Measurements from ENCODE around the gene MYBBP1A. TPM values are rescaled to one million over a fixed set of nuclear protein-coding genes. Genes with fewer than 3 reads are reported as not detected.

MYBBP1A gene
- total and polyA plus RNA-seq, 10 donors = 24.7 to 71.2 (median 51.5) TPM

DNA sequence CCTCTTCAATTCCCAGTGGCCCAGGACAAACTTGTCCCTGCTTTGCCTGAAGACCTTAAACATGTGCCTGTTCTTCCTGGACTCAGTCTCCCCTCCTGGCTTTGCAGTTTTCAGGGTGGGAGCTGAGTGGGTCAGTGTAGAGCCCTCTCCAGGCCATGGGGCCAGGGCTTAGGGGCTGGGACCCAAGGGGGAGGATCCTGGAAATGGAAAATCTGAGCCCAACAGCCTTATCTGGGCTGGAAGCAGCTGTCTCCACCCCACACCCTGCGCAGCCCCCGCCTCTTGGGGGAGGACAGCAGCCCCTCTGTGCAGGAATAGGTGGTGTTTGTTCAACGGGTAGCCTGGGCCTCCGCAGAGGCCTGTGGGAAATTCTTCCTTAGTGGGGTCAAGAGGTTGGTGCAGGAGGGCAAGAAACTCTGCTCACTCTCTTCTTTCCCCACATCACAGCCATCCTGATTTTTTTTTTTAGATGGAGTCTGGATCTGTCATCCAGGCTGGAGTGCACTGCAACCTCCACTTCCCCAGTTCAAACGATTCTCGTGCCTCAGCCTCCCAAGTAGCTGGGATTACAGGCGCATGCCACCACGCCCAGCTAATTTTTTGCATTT, 22.3 kb upstream of the MYBBP1A start:
- Histone ChIP-seq H3K36me3 (no peaks in the 10 kb centered on the region), H3K4me3 (no peak overlapping the region), H3K9me3 (no peaks in the 10 kb centered on the region), H3K27me3 (replicated peaks in 1 of 7) (peaks cover 0 to 13% (median 5%) of the 10 kb centered on the region in 7 donors), H3K27ac (no peak overlapping the region), H3K4me1 (peaks cover 0 to 5% (median 0%) of the 10 kb centered on the region in 6 donors)
- intact Hi-C loops (cut with DNase I; ENCODE audit: low total_unique reads) = no loop called here
- whole genome bisulfite sequencing, 5 donors = 80 to 86% (median 84%) methylated on average over 7 to 8 of the region's 8 CpGs
- peak; percentile 30 for DNase-seq
- TF ChIP-seq, protein P1, sequence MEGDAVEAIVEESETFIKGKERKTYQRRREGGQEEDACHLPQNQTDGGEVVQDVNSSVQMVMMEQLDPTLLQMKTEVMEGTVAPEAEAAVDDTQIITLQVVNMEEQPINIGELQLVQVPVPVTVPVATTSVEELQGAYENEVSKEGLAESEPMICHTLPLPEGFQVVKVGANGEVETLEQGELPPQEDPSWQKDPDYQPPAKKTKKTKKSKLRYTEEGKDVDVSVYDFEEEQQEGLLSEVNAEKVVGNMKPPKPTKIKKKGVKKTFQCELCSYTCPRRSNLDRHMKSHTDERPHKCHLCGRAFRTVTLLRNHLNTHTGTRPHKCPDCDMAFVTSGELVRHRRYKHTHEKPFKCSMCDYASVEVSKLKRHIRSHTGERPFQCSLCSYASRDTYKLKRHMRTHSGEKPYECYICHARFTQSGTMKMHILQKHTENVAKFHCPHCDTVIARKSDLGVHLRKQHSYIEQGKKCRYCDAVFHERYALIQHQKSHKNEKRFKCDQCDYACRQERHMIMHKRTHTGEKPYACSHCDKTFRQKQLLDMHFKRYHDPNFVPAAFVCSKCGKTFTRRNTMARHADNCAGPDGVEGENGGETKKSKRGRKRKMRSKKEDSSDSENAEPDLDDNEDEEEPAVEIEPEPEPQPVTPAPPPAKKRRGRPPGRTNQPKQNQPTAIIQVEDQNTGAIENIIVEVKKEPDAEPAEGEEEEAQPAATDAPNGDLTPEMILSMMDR (IDR thresholded peaks at IDR 0.05 in 8 of 11, conservative IDR thresholded peaks at IDR 0.05 in 3 of 11) = no peak
- TF ChIP-seq POLR2A (IDR thresholded peaks at IDR 0.05) = no peak
- TF ChIP-seq POLR2AphosphoS5 (IDR thresholded peaks at IDR 0.05) = no peak

DNA sequence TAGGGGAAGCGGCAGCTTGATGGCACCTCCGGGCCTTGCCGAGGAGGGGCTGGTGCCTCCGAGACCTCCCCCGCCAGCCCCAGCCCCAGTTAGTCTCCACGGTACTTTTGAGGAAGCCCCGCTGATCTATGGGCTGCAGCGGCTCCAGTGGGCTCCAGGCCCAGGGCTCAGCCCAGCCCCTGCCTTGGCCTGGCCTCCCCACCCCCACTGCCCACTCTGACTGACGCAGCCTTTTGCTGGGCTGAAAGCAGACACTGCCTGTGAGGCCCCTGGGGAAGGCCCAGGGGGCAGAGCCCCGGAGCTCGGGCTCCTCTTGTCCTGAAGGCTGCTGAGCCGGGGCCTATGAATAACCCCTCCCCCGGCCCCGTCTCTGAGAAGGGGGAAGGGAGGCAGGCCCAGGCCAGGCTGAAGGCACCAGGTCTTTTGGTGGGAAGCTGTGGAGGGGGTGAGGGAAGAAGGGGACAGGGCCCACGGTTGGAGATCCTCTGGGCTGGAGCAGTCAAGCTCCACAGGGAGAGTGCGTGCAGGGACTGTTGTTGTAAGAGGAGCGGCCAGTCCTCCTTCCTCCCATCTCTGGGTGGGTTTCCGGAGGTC, 21.6 kb upstream of the MYBBP1A start:
- Histone ChIP-seq H3K9me3 (no peaks in the 10 kb centered on the region), H3K36me3 (no peaks in the 10 kb centered on the region), H3K4me1 (peaks cover 0 to 5% (median 0%) of the 10 kb centered on the region in 6 donors), H3K27me3 (replicated peaks in 1 of 7) (peaks cover 0 to 6% (median under 1%) of the 10 kb centered on the region in 7 donors), H3K27ac (no peak overlapping the region), H3K4me3 (no peak overlapping the region)
- TF ChIP-seq POLR2A (IDR thresholded peaks at IDR 0.05) (no peak), POLR2AphosphoS5 (IDR thresholded peaks at IDR 0.05) (no peak)
- TF ChIP-seq, protein P1 (IDR thresholded peaks at IDR 0.05 in 8 of 11, conservative IDR thresholded peaks at IDR 0.05 in 3 of 11) = no peak
- peak; percentile 56 for DNase-seq
- intact Hi-C loops (cut with DNase I; ENCODE audit: low total_unique reads) = no loop called here
- WGBS, 5 donors = 66 to 82% (median 76%) methylated on average over 12 to 18 of the region's 18 CpGs

DNA sequence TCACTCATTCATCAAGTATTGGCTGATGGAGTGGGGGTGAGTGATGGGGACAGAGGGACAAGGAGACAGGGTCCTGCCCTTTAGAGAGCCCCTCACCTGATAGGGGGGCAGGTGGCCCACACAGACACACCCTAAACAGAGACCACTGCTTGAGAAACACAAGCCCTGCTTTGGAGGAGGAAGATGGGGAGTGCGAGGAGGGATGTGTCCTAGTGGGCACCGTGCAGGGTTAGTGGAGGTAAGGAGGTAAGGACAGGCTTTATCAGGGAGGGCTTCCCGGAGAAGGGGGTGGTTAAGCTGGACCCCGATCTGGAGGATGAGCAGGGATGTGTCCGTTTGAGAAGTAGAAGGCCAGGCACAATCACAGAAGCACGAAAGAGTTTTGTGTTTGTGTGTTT, 21.0 kb upstream of the MYBBP1A start:
- no peak overlapping the region for H3K27ac ChIP-seq
- H3K36me3 ChIP-seq = no peaks in the 10 kb centered on the region
- intact Hi-C loops (cut with DNase I; ENCODE audit: low total_unique reads) = no loop called here
- no peak overlapping the region for H3K4me3 ChIP-seq
- DNase-seq = peak; percentile 14
- H3K9me3 ChIP-seq = no peaks in the 10 kb centered on the region
- peaks cover 0 to 5% (median 0%) of the 10 kb centered on the region in 6 donors for H3K4me1 ChIP-seq
- TF ChIP-seq POLR2AphosphoS5 (IDR thresholded peaks at IDR 0.05) = no peak
- TF ChIP-seq, protein P1 (IDR thresholded peaks at IDR 0.05 in 8 of 11, conservative IDR thresholded peaks at IDR 0.05 in 3 of 11) = no peak
- 82 to 91% (median 83%) methylated on average over 6 of the region's 6 CpGs for WGBS, 5 donors
- H3K27me3 ChIP-seq (replicated peaks in 1 of 7) = no peaks in the 10 kb centered on the region

DNA sequence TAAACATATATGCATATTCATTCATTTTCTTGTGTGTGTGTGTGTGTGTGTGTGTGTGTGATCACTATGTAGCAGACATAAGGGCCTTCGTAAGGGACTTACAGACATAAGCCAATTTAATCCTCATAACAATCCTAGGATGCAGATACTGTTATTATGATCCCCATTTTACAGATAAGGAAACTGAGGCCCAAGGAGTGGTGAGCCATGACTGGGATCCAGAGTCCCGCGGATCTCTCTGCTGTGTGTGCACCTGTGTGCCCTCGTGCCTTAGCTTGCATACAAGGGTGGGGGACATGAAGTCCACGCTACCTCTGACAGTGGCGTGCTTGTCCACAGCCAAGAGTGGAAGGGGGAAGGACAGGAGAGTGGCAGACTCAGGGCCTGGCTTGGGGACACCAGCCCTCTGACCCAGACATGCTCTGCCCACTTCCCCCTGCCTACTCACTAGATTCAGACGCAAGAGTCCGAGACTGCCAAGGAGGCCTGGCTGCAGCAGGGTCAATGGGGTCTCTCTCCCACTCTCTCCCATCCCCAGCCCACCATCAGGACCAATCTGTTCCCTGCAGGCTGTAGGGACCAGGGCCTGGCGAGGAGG, 19.4 kb upstream of the MYBBP1A start:
- intact Hi-C loops (cut with DNase I; ENCODE audit: low total_unique reads) = no loop called here
- Histone ChIP-seq H3K4me3 (no peak overlapping the region), H3K4me1 (peaks cover 0 to 5% (median 0%) of the 10 kb centered on the region in 6 donors), H3K27me3 (replicated peaks in 1 of 7) (peaks cover 0 to 4% (median 0%) of the 10 kb centered on the region in 7 donors), H3K9me3 (no peaks in the 10 kb centered on the region), H3K27ac (no peak overlapping the region), H3K36me3 (no peaks in the 10 kb centered on the region)
- WGBS, 5 donors = 75 to 98% (median 95%) methylated on average over 5 to 9 of the region's 9 CpGs
- peak; percentile 42 for DNase-seq
- TF ChIP-seq POLR2A (IDR thresholded peaks at IDR 0.05) = no peak
- TF ChIP-seq POLR2AphosphoS5 (IDR thresholded peaks at IDR 0.05) = no peak
- TF ChIP-seq, protein P1 (IDR thresholded peaks at IDR 0.05 in 8 of 11, conservative IDR thresholded peaks at IDR 0.05 in 3 of 11) = no peak
